Stomach (tissue), 9 donors: ENCODE data around the gene CSMD2. TPM values are rescaled to one million over a fixed set of nuclear protein-coding genes. Genes with fewer than 3 reads are reported as not detected.

Experiments used
- DNase-seq, 2 donors: peaks; one replicate each; pipeline versions ENCODE4 v3.0.0 to v3.0.0-alpha.2; 2013 to 2019
- H3K27ac ChIP-seq, 5 donors: fragments of 200-600 bp in 4 of 5; sonication (generic) in 4 of 5; one replicate each; pipeline ENCODE4 v1.5.1; 2013 to 2019; ENCODE audit warnings: mild to moderate bottlenecking in 1 of 5, moderate library complexity in 1 of 5
- H3K27me3 ChIP-seq, 3 donors: fragments of 200-600 bp; sonication (generic); one replicate each; pipeline ENCODE4 v1.5.1; 2017 to 2019; ENCODE audit warnings: mixed run types in 1 of 3
- H3K36me3 ChIP-seq, 4 donors: fragments of 200-600 bp; sonication (generic); 1 replicate in 3 of 4; 2 replicates in 1 of 4; pipeline ENCODE4 v1.5.1; 2016 to 2019
- H3K4me1 ChIP-seq, 4 donors: fragments of 200-600 bp; sonication (generic); one replicate each; pipeline ENCODE4 v1.5.1; 2016 to 2019
- H3K4me3 ChIP-seq, 4 donors: fragments of 200-600 bp; sonication (generic) in 3 of 4; one replicate each; pipeline ENCODE4 v1.5.1; 2016 to 2019; ENCODE audit warnings: mild to moderate bottlenecking in 1 of 4
- H3K9me3 ChIP-seq, 4 donors: fragments of 200-600 bp; sonication (generic); one replicate each; pipeline ENCODE4 v1.5.1; 2016 to 2019
- CTCF ChIP-seq, 7 experiments: fragments of 450-650 bp in 4 of 7; fragments of 200-600 bp in 3 of 7; sonication (generic) in 3 of 7; IDR thresholded peaks; one replicate each; pipeline ENCODE4 v1.5.1; 2016 to 2019; ENCODE audit warnings: antibody characterized with exemption in 7 of 7, control low read depth in 2 of 7, mild to moderate bottlenecking in 1 of 7
- EP300 ChIP-seq: sonication (generic); formaldehyde crosslinking; IDR thresholded peaks from one replicate; pipeline ENCODE4 v1.6.1; 2017; ENCODE audit warnings: antibody characterized with exemption
- POLR2A ChIP-seq, 4 donors: fragments of 450-650 bp; IDR thresholded peaks; one replicate each; pipeline ENCODE4 v1.6.1; 2016; ENCODE audit warnings: antibody characterized with exemption in 4 of 4, control low read depth in 2 of 4, mild to moderate bottlenecking in 1 of 4, moderate library complexity in 1 of 4
- POLR2AphosphoS5 ChIP-seq, 3 donors: sonication (generic); formaldehyde crosslinking; IDR thresholded peaks; one replicate each; pipeline ENCODE4 v1.6.1; 2016; ENCODE audit warnings: antibody characterized with exemption in 3 of 3
- WGBS, 5 donors: extraction: QIAGEN DNeasy Blood & Tissue Kit in 3 of 5; methylation state at CpG; one replicate each; pipeline versions ENCODE4 v1.1.5 to v1.1.7; 2013 to 2018; 5-methylcytosine and 5-hydroxymethylcytosine counted together
- intact Hi-C: fragments of 100-400 bp; cut with DNase I; formaldehyde crosslinking; loops from one replicate; pipeline ENCODE4 v1.15.1; 2023; ENCODE audit warnings: low total_unique reads
- polyA plus RNA-seq, 3 donors: library from polyadenylated mRNA; stranded (reverse); fragments of 200-250 nt; gene quantifications; one replicate each; pipeline ENCODE4 v1.2.3, GENCODE V29; 2013
- total RNA-seq, 5 donors: library from RNA; depleted of rRNA; stranded (reverse); fragments of >200 nt; gene quantifications; one replicate each; pipeline versions ENCODE4 v1.1.0 to v1.2.3, GENCODE V29; 2014 to 2016
- donor health status: healthy with polysubstance abuse.
- donor health status: Bipolar disorder and iron deficiency.
- donor health status: healthy.

Gene CSMD2
- total and polyA plus RNA-seq, 8 donors: 0.10 to 3.5 (median 0.37) TPM; not detected in 1

DNA sequence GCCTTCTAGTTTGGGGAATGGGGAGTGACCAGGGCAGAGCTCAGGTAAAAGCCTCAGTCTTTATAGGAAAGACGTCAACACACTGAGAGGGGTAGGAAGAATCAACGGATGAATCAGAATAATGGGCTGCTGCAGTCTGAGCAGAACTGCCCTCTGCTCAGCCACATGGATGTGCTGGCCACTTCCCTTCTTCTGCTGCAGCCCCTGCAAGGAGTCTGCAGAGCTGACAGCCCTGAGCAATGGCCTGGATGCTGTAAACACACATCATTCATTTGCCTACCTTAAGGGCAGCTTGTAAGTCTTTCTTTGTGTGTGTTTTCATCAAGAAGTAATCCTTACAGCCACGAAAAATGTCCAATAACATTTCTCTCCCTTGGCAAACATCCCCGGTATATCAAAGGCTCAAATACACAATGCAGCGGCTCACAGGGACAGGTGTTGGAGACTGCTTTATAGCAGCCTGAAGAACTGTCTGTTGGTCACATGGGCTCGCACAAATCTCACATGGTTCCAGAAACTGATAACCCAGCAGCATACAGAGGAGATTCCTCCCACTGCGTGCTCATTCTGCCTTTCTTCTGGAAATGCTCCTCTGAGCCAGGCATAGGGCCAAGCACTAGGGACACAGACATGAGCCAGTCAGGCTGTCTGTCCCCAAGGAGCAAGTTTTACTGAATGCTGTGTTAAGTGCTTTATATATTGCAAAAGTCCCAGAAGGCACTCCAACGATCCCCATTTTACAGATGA is 191.1 kb downstream of the CSMD2 start:
- H3K36me3 ChIP-seq: no peaks in the 10 kb centered on the region
- peaks cover 0 to 24% (median 5%) of the 10 kb centered on the region in 4 donors for H3K4me1 ChIP-seq
- whole genome bisulfite sequencing, 5 donors: 33 to 39% (median 34%) methylated on average over 8 of the region's 8 CpGs
- H3K9me3 ChIP-seq: no peaks in the 10 kb centered on the region
- H3K27me3 ChIP-seq: peaks cover 0 to 32% (median 0%) of the 10 kb centered on the region in 3 donors
- intact Hi-C loops: no loop called here
- no peak for DNase-seq
- no peak for TF ChIP-seq POLR2A (IDR thresholded peaks at IDR 0.05)
- TF ChIP-seq EP300: no peak
- no peak for TF ChIP-seq CTCF (IDR thresholded peaks at IDR 0.05)
- TF ChIP-seq POLR2AphosphoS5 (IDR thresholded peaks at IDR 0.05): no peak
- no peak overlapping the region for H3K4me3 ChIP-seq
- H3K27ac ChIP-seq: no peak overlapping the region

DNA sequence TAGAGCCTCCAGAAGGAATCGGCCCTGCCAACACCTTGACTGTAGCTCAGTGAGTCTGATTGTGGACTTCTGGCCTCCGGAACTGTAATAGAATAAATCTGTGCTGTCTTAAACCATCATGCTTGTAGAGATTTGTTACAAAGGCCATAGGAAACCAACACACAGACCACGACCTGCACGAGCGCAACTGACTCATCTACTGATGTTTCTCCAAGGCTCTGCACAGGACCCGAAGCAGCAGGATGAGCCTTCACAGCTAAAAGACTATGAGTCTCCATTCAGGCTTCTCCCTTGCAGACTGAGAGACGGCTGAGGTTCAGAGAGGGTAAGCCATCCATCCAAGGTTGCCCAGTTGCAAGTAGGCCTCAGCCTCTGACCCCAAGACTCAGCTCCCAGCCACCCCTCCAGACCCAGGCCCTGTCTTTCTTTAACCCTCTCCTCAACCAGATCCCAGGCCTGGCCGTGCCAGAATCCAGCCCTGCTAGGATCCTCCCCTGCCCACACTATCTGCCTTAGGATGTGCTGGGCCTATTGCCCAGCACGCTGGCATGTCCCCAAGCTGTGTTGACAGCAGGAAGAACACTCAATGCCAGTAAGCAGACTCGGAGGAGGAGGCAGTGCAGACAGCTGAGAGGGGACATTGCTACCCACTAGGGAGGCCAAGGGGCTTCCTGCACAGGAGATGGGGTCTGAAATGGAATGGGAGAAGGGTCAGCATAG is 192.2 kb downstream of the CSMD2 start:
- intact Hi-C loops: no loop called here
- Histone ChIP-seq H3K36me3 (no peaks in the 10 kb centered on the region), H3K27me3 (peaks cover 0 to 24% (median 0%) of the 10 kb centered on the region in 3 donors), H3K27ac (no peak overlapping the region), H3K4me3 (no peak overlapping the region), H3K4me1 (peaks cover 0 to 24% (median 5%) of the 10 kb centered on the region in 4 donors), H3K9me3 (no peaks in the 10 kb centered on the region)
- TF ChIP-seq EP300 (no peak), POLR2A (IDR thresholded peaks at IDR 0.05) (no peak), POLR2AphosphoS5 (IDR thresholded peaks at IDR 0.05) (no peak), CTCF (IDR thresholded peaks at IDR 0.05) (no peak)
- peak in 1 of 2 donors; percentile 7 for DNase-seq
- WGBS, 5 donors: 64 to 70% (median 65%) methylated on average over 10 of the region's 10 CpGs

- intact Hi-C loops: no loop called here
- H3K4me1 ChIP-seq: peaks cover 0 to 24% (median 5%) of the 10 kb centered on the region in 4 donors
- no peak overlapping the region for H3K4me3 ChIP-seq
- no peak for TF ChIP-seq CTCF (IDR thresholded peaks at IDR 0.05)
- no peak for TF ChIP-seq POLR2A (IDR thresholded peaks at IDR 0.05)
- no peak for TF ChIP-seq EP300
- TF ChIP-seq POLR2AphosphoS5 (IDR thresholded peaks at IDR 0.05): no peak
- H3K27me3 ChIP-seq: peaks cover 0 to 15% (median 0%) of the 10 kb centered on the region in 3 donors
- WGBS, 5 donors: 56 to 67% (median 64%) methylated on average over 7 of the region's 7 CpGs
- peak overlapping the region in 1 of 5 donors; percentile 15 for H3K27ac ChIP-seq
- H3K9me3 ChIP-seq: no peaks in the 10 kb centered on the region
- DNase-seq: no peak
- no peaks in the 10 kb centered on the region for H3K36me3 ChIP-seq
Observed at GRCh38 chr1:33971913-33972312, 193.1 kb downstream of the CSMD2 start.

GRCh38 chr1:33971018-33971710 is 193.9 kb downstream of the CSMD2 start:
- Histone ChIP-seq H3K4me1 (peaks cover 0 to 24% (median 5%) of the 10 kb centered on the region in 4 donors), H3K27me3 (peaks cover 0 to 7% (median 0%) of the 10 kb centered on the region in 3 donors), H3K27ac (peak overlapping the region in 1 of 5 donors; percentile 15), H3K4me3 (no peak overlapping the region), H3K36me3 (no peaks in the 10 kb centered on the region), H3K9me3 (no peaks in the 10 kb centered on the region)
- WGBS, 5 donors: 69 to 80% (median 74%) methylated on average over 14 to 17 of the region's 17 CpGs
- no peak for TF ChIP-seq EP300
- TF ChIP-seq POLR2AphosphoS5 (IDR thresholded peaks at IDR 0.05): peak in 2 of 3 donors; percentile 15 to 44
- no peak for TF ChIP-seq POLR2A (IDR thresholded peaks at IDR 0.05)
- DNase-seq: peak in 1 of 2 donors; percentile 13
- intact Hi-C loops: no loop called here
